GM12891 (cell line): ENCODE measurements around the gene NATD1.

ENCODE experiments used
- POLR2AphosphoS5 ChIP-seq: IDR thresholded peaks from 2 replicates; pipeline ENCODE4 v1.6.1; 2011; ENCODE audit warnings: low read depth, low read length, control low read depth
- SPI1 ChIP-seq: IDR thresholded peaks from 2 replicates; pipeline ENCODE4 v1.6.1; 2011; ENCODE audit warnings: low read depth, low read length, control low read depth
- TAF1 ChIP-seq: IDR thresholded peaks from 2 replicates; pipeline ENCODE4 v1.6.1; 2011; ENCODE audit warnings: low read depth, low read length, control low read depth

DNA sequence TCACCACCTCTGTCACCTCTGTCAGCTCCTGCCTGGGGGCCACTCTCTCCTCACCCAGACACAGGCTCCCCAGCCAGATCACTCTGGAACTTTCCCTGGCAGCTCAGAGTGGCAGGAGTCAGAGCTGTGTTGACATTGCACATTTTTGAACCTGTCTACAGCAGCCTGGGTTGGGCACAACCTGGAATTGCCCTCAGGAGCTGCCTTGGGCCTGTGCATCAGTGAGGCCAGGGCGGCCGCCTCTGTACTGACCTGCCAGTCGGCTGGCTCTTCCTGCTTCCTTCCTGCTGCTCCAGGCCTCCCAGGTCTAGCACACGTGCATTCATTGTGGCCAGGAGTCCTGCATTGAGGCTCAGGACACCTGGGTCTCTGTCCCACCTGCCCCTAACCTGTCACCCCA, 25.1 kb downstream of the NATD1 start:
- TF ChIP-seq POLR2AphosphoS5, result no peak
- TF ChIP-seq SPI1, result no peak
- no peak for TF ChIP-seq TAF1
